ENCODE measurements around the gene PAGE2.

GRCh38 chrX:55088795-55089489 lies at the start of gene PAGE2:
- TF ChIP-seq CTCF (conservative IDR thresholded peaks at IDR 0.05; ENCODE audit: low read depth, low read length) = no peak
- no peak for TF ChIP-seq EZH2 (IDR thresholded peaks at IDR 0.05; ENCODE audit: low read length, unreplicated experiment)
